ENCODE data around the gene WNT8B.

WNT8B gene

DNA sequence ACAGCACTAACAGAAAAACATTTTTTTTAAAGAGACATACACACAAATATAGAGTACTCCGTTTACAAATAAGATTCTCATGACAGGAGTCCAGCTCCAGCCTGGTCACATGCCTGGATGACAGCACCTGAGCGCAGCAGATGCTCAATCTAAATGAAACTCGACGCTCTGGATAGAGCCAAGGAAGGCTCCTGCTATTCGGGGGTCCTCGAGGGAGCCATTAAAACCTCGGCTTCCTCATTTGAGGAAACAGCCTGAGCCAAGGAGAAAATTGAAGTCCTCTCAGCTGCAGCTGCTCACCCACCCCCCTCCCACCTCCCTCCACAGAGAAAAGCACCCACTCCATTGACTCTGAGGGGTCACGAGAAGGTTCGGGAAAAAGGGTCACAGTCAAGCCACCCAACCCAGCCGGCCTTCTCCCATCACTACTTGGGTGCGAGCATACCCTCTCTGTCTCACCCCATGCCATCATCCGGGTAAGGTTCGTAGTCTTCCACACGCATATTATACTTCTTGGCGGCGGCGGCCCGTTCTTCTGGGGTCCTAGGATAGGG is 66.2 kb downstream of the WNT8B start:
- peak; percentile 82 for DNase-seq (ENCODE audit: low read depth)
- TF ChIP-seq, protein P1, sequence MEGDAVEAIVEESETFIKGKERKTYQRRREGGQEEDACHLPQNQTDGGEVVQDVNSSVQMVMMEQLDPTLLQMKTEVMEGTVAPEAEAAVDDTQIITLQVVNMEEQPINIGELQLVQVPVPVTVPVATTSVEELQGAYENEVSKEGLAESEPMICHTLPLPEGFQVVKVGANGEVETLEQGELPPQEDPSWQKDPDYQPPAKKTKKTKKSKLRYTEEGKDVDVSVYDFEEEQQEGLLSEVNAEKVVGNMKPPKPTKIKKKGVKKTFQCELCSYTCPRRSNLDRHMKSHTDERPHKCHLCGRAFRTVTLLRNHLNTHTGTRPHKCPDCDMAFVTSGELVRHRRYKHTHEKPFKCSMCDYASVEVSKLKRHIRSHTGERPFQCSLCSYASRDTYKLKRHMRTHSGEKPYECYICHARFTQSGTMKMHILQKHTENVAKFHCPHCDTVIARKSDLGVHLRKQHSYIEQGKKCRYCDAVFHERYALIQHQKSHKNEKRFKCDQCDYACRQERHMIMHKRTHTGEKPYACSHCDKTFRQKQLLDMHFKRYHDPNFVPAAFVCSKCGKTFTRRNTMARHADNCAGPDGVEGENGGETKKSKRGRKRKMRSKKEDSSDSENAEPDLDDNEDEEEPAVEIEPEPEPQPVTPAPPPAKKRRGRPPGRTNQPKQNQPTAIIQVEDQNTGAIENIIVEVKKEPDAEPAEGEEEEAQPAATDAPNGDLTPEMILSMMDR (IDR thresholded peaks at IDR 0.05; ENCODE audit: low read depth, low read length), result no peak
- TF ChIP-seq, protein P2, sequence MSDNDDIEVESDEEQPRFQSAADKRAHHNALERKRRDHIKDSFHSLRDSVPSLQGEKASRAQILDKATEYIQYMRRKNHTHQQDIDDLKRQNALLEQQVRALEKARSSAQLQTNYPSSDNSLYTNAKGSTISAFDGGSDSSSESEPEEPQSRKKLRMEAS (IDR thresholded peaks at IDR 0.05; ENCODE audit: low read depth, low read length), result peak; percentile 40
- no peak for TF ChIP-seq MYC (IDR thresholded peaks at IDR 0.05; ENCODE audit: low read depth, low read length)
- no peak for TF ChIP-seq POLR2A (IDR thresholded peaks at IDR 0.05; ENCODE audit: extremely low read depth, insufficient read length)
- H3K4me3 ChIP-seq (ENCODE audit: low read depth, low read length), result peak overlapping the region; percentile 91

DNA sequence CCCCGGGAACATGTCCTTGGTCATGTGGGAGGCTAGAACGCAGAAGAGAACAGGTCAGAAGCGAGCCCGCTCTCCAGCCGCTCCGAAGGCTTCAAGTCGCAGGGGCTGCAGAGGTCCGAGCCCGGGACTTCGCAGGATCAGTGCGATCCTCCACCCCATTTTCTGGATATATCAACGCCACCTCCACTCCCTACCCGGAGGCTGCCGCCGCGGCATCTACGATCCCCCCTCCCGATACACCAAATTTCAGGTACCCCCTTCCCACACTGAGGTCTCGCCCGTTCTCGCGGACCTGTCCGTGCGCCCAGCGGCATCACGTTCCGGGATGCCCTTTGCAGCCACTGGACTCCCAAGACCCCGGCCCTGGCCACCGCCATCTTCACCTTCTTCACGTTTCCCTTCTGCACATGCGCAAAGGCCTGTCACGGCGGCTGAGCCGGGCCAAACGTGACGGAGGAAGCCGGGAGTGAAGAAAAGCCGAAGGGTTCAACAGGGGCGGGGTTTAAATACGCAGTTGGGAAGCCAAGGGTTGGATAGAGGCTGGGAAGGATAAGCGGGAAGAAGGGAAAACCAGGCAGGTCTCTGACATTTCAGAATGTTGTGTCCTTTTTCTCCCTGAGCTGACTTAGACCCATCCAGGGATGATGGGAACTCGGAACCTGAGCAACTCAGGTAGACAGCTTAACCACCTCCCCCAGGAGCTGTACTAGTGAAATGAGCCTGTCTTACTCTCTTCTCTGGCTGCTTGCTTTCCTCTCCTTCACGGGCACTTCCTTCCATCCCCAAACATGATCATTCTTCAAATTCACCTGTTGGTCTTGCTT is 66.9 kb downstream of the WNT8B start, which contains the start of gene NDUFB8:
TSS of gene NDUFB8 (minus strand) at position 397 of the 824 bp plus-strand sequence. CDS start at position 377, 20 bp downstream.
- H3K4me3 ChIP-seq (ENCODE audit: low read depth, low read length), result peak within 1 kb of the TSS; percentile 91
- DNase-seq (ENCODE audit: low read depth), result peak; percentile 89
- TF ChIP-seq, protein P1 (IDR thresholded peaks at IDR 0.05; ENCODE audit: low read depth, low read length), result no peak
- TF ChIP-seq, protein P2 (IDR thresholded peaks at IDR 0.05; ENCODE audit: low read depth, low read length), result peak; percentile 69
- TF ChIP-seq MYC (IDR thresholded peaks at IDR 0.05; ENCODE audit: low read depth, low read length) (peak; percentile 9; the same call in 1 of the 2 replicates), POLR2A (IDR thresholded peaks at IDR 0.05; ENCODE audit: extremely low read depth, insufficient read length) (peak; percentile 83)

DNA sequence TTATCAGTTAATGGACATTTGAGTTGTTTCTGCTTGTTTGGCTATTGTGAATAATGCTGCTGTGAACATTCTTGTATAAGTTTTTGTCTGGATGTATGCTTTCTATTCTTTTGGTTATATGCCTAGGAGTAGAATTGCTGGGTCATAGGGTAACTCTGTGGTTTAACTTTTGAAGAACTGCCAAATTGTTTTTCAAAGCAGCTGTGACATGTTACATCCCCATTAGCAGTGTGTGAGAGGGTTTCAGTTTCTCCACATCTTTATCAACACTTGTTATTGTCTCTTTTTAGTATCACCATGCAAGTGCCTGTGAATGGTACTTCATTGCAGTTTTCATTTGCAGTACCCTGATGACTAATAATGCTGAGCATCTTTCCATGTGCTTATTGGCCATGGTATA is 69.0 kb downstream of the WNT8B start:
- DNase-seq (ENCODE audit: low read depth), result no peak
- no peak overlapping the region for H3K4me3 ChIP-seq (ENCODE audit: low read depth, low read length)
- no peak for TF ChIP-seq POLR2A (IDR thresholded peaks at IDR 0.05; ENCODE audit: extremely low read depth, insufficient read length)
- TF ChIP-seq, protein P1 (IDR thresholded peaks at IDR 0.05; ENCODE audit: low read depth, low read length), result no peak
- TF ChIP-seq MYC (IDR thresholded peaks at IDR 0.05; ENCODE audit: low read depth, low read length), result no peak
- TF ChIP-seq, protein P2 (IDR thresholded peaks at IDR 0.05; ENCODE audit: low read depth, low read length), result no peak
